Measurements from ENCODE around the gene BOLA3.

GRCh38 chr2:74089816-74090745, 57.6 kb downstream of the BOLA3 start:
- TF ChIP-seq CTCF (IDR thresholded peaks at IDR 0.05; ENCODE audit: poor library complexity, severe bottlenecking): no peak
- TF ChIP-seq EZH2 (IDR thresholded peaks at IDR 0.05; ENCODE audit: borderline replicate concordance, insufficient read depth, low read length, poor library complexity, severe bottlenecking): no peak
